IPS-NIHi11 (cell line): ENCODE data around the gene C2CD4A.
A peak's percentile ranks its signal among the peaks of the same experiment; 100 is the strongest.

ENCODE experiments used
- DNase-seq: peaks from one replicate; pipeline ENCODE4 v3.0.0; 2012; ENCODE audit warnings: mixed read lengths, low spot score

C2CD4A gene

DNA sequence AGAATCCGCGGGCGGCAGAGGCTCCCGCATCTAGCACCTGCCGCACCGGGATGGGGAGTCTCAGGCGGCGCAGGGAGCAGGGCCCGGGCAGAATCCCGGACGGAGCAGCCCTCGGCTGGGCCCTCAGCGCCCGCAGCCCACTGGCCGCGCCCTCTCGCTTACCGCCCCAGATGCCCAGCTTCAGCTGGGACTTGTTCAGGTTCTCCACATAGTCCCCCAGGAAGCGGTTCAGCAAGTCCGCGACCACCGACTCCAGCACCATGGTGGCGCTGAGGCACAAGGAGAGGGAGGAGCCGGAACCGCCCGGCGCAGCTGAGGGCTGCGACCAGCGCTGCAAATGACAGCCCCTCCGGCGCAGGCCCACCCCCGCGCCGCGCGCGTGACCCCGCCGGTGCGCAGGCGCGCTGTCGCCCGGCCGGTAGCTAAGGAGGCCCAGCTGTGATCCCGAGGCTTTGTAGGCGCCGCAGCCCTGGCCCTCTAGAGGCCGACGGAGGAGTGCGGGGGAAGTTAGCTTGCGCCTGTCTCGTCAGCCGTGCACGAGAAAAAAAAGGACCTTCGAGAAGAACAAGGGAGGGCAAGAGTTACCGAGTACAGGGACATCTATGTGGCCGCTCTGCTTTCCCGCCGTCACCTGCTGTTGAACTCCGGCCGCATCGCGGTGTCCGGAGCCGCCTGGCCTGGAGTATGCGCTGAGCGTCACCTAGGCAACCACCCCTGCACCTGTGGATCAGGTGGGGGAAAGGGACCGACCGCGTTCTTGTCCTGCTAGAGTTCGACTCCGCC lies 6.5 kb upstream of the C2CD4A start, which contains the start of gene VPS13C:
Gene VPS13C (minus strand): TSS at position 335 of the 783 bp plus-strand sequence. CDS start 73 bp downstream, at position 262.
- peak; percentile 94 for DNase-seq

DNA sequence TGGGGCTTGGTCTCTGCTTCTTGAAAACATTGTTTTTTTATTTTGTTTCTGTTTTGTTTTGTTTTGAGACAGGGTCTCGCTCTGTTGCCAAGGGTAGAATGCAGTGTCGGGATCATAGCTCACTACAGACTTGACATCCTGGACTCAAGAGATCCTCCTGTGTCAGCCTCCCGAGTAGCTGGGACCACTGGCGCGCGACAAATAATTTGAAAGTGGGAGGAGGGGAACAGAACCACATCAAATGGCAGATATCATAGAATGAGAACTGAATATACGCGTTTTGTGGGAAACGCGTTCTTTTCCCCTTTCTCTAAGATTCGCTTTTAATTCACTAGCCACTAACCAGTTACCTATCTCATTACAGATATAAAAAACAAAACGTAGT lies 5.9 kb upstream of the C2CD4A start:
- DNase-seq, result no peak

GRCh38 chr15:62063825-62064635 lies 2.7 kb upstream of the C2CD4A start:
- DNase-seq, result no peak

GRCh38 chr15:62067448-62068044 lies 769 bp downstream of the C2CD4A start:
- DNase-seq, result no peak

DNA sequence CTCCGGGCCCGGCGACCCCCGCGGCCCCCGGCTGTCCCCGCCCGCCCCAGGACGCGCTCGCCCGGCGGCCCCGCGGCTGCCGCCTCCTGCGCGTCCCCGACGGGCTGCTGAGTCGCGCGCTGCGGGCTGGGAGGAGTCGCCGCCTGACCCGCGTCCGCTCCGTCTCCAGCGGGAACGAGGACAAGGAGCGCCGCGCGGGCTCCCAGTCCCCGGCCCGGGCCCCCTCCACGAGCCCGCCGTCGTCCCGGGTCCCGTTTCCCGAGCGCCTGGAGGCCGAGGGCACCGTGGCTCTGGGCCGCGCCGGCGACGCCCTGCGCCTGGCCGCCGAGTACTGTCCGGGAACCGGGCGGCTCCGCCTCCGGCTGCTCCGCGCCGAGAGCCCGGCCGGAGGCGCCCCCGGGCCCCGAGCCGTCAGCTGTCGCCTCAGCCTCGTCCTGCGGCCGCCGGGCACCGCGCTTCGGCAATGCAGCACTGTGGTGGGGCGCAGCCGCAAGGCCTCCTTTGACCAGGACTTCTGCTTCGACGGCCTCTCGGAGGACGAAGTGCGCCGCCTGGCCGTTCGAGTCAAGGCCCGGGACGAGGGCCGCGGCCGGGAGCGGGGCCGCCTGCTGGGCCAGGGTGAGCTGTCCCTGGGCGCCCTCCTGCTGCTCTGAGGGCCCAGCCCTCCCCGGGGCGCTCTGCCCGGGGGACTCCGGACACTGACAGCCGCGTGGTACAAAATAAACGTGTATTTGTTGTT lies 1.5 kb downstream of the C2CD4A start:
- DNase-seq, result peak; percentile 65

DNA sequence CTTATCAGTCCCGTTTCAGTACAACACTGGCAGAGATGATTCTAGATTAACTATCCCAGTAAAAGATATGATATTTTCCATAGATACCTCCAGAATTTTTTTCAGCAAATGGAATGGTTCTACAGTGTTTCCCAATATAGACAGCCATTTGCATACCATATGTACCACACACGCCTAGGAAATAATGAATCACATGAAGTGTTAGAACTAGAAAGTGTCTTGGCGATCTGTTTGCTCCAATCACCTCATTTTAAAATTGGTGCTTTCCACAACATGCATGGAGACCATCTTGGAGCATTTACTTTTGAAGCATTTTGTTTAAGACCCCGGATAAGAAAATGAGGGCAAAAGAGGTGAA lies 2.0 kb downstream of the C2CD4A start:
- DNase-seq, result no peak

GRCh38 chr15:62069551-62069950 lies 2.8 kb downstream of the C2CD4A start:
- no peak for DNase-seq

DNA sequence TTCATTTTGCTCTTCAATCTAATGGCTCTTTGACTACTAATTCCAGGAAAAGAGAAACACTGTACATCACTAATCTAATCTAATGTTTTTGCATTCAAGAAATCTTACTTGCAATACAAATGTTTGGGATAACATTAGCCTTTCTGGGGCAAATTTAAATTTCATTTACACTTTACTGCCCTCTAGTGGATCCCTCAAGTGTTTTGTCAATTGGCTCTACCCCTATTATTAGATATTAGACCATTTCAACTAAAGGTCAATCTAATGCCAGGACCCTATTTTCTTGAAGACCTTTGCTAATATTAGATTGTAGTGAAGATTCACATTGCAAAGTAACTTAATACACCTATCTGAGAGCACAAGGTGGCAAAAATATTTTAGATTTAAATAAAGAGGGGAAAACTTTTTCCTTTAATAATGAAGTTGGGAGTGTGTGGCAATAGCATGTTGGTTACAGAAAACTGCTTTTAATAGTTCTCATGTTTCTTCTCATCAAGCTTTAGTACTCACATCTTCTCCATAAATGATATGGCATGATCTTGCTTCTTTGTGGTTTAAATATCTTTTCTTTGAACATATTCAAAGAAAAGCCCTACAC lies 5.0 kb downstream of the C2CD4A start:
- DNase-seq, result no peak

- DNase-seq, result no peak
These were observed 9.0 kb downstream of the C2CD4A start for GRCh38 chr15:62075595-62076277.

DNA sequence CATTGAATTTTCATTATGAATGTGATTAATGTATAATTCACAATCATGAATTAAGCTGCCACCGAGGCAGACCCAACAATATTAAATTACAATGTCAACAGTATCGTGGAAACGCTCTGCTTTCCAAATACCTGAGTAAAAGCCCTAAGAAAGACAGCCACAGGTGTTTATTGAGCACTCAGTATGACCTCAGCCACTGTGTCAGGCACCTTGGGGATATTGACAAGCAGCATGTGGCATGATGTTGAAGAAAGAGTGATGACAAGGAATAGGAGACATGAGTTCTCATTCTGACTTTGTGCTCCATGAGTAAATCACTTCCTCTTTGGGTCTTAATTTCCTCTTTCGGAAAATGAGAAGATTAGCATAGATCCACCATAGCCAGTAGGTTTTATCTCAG lies 12.8 kb downstream of the C2CD4A start:
- no peak for DNase-seq

GRCh38 chr15:62083194-62084154 lies 16.7 kb downstream of the C2CD4A start:
- no peak for DNase-seq

- no peak for DNase-seq
These were observed 19.0 kb downstream of the C2CD4A start for GRCh38 chr15:62085740-62086139.

GRCh38 chr15:62087671-62088352 lies 21.0 kb downstream of the C2CD4A start:
- no peak for DNase-seq

DNA sequence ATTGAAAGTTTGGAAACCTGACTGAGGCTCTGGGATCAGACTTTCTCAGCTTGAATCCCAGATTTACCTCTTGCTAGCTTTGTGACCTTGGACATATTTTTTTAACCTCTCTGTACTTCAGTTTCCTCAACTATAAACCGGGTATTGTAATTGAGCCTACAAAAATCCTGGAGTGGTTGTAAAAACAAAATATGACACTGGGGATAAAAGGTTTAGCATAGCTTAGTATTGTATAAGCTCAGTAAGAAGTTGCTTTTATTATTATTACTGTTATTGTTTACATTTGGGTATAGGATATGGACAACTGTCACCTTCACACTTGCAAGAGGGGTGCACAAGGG lies 21.5 kb downstream of the C2CD4A start:
- no peak for DNase-seq

- DNase-seq, result no peak
These were observed 22.8 kb downstream of the C2CD4A start for GRCh38 chr15:62089616-62090015.

- DNase-seq, result no peak
These were observed 24.2 kb downstream of the C2CD4A start for GRCh38 chr15:62090988-62091387.

DNA sequence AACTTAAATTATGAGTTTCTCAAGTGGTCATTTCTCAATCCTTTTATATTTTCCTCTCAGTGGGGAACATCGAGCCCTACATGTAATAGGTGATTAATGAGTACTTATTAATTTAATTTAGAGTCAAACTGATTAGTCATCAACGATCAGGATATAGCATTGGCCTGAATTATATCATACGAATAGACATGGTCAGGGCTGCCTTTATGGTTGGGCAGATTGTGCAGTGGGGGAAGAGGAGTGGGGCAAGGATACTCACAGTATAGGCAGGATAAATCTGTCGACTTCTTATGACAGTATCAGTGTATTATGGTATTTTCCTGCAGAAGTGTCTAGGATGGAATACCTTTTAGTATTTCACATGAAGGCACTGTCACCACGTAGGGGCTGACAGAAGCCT lies 27.0 kb downstream of the C2CD4A start:
- DNase-seq, result no peak

- no peak for DNase-seq
These were observed 27.6 kb downstream of the C2CD4A start for GRCh38 chr15:62094388-62094787.

DNA sequence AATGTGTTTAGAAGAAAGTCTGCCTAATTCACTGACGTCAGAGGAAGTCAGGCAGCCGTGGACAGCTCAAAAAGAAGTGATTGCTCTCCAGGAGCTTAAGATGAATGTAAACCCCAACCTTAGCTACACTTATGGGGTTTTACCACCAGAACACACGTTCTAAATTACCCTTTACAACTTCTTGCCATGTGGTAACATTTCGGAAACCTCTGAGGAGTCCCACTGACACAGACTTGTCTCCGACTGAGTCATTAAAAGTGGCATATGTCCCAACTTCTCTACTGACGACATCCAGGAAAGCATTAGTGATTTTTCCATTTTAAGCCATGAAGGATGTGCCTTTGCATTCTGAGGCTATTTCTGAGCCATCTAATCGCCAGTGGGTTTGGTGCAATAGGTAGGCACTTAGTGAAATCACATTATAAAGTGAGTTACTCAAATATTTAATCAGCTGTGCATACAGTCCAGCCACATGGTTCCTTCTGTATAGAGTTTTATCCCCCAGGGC lies 32.4 kb downstream of the C2CD4A start:
- no peak for DNase-seq
